HCT116 (cell line): ENCODE measurements around the gene AMDHD2. TPM values are rescaled to one million over a fixed set of nuclear protein-coding genes. Genes with fewer than 3 reads are reported as not detected.
"Not testable (repeated sequence)": the region's sequence is repeated elsewhere in the genome, so short reads cannot be mapped to it uniquely, and the experiment has no call there.

Experiments used
- ATAC-seq: fragments of 200-7000 bp; cut with Tn5 transposase; 2 replicates; pipeline ENCODE4 v1.9.1; 2020; ENCODE audit warnings: mild to moderate bottlenecking, moderate library complexity
- BruUV-seq: library from RNA; stranded (reverse); fragments of 400-500 nt; replicated peaks from 2 replicates; lab custom pipeline; 2021; lab: Mats Ljungman, UMichigan
- CTCF ChIA-PET: fragments of 300-600 bp; sonication (Branson Sonifier 250); formaldehyde crosslinking; loops from one replicate; lab custom pipeline; 2021; ENCODE audit warnings: antibody characterized with exemption; lab: Charles Lee
- POLR2A ChIA-PET: fragments of 300-600, 350-600 bp; sonication (Branson Sonifier 250); formaldehyde crosslinking; loops from one replicate; lab custom pipeline; 2021; ENCODE audit warnings: antibody characterized with exemption; lab: Charles Lee
- RAD21 ChIA-PET, 2 experiments: fragments of 300-600 bp; sonication (Branson Sonifier 250); formaldehyde crosslinking; loops; one replicate each; lab custom pipeline; 2023; ENCODE audit warnings: low total read pairs in 2 of 2; ENCODE audit not compliant: uncharacterized antibody in 2 of 2, unreplicated experiment in 2 of 2, low non-redundant PET in 1 of 2; lab: Charles Lee
- DNase-seq: peaks from one replicate; pipeline ENCODE4 v3.0.0-alpha.2; 2010; ENCODE audit warnings: low read depth, low spot score
- H2AFZ ChIP-seq: fragments of 200-600 bp; shearing (Covaris generic), sonication (generic); 2 replicates; pipeline ENCODE4 v1.6.1; 2017; ENCODE audit warnings: low read depth, mixed run types, mixed read lengths, antibody characterized with exemption, low read length; ENCODE audit not compliant: poor library complexity, severe bottlenecking
- H3K27ac ChIP-seq: 2 replicates; pipeline ENCODE4 v1.5.1; 2012; ENCODE audit warnings: low read depth, low read length
- H3K27me3 ChIP-seq: fragments of 200-600 bp; sonication (generic); 2 replicates; pipeline ENCODE4 v1.6.1; 2016; ENCODE audit warnings: mixed run types, low read length, mixed read lengths; ENCODE audit not compliant: insufficient read depth
- H3K36me3 ChIP-seq, 2 experiments: fragments of 200-500 bp in 1 of 2; fragments of 200-600 bp in 1 of 2; sonication (Bioruptor generic) in 1 of 2; sonication (generic) in 1 of 2; 2 replicates each; pipeline versions ENCODE4 v1.5.1 to v1.6.1; 2014 to 2016; ENCODE audit warnings: low read length in 2 of 2, inconsistent platforms in 1 of 2, mixed read lengths in 1 of 2, mixed run types in 1 of 2; ENCODE audit not compliant: insufficient read depth in 2 of 2, control insufficient read depth in 1 of 2
- H3K4me1 ChIP-seq, 2 experiments: fragments of 200-600 bp in 1 of 2; sonication (generic) in 1 of 2; 2 replicates each; pipeline versions ENCODE4 v1.5.1 to v1.6.1; 2012 to 2017; ENCODE audit warnings: low read length in 2 of 2, inconsistent platforms in 1 of 2, mild to moderate bottlenecking in 1 of 2, mixed read lengths in 1 of 2, mixed run types in 1 of 2, moderate library complexity in 1 of 2; ENCODE audit not compliant: insufficient read depth in 2 of 2, control insufficient read depth in 1 of 2
- H3K4me2 ChIP-seq: fragments of 200-600 bp; sonication (generic); 2 replicates; pipeline ENCODE4 v1.6.1; 2017; ENCODE audit warnings: mixed run types, low read length, mixed read lengths
- H3K4me3 ChIP-seq, 2 experiments: fragments of 200-600 bp in 1 of 2; sonication (generic) in 1 of 2; replicated peaks in 1 of 2; 2 replicates each; pipeline ENCODE4 v1.5.1; 2011 to 2016; ENCODE audit warnings: low read length in 2 of 2, control low read depth in 1 of 2, low read depth in 1 of 2, mild to moderate bottlenecking in 1 of 2, mixed read lengths in 1 of 2, mixed run types in 1 of 2
- H3K79me2 ChIP-seq: fragments of 200-600 bp; sonication (generic); 2 replicates; pipeline ENCODE4 v1.6.1; 2017; ENCODE audit warnings: mild to moderate bottlenecking, mixed run types, low read length, moderate library complexity, mixed read lengths; ENCODE audit not compliant: insufficient read depth
- H3K9ac ChIP-seq: fragments of 200-600 bp; sonication (generic); 2 replicates; pipeline ENCODE4 v1.6.1; 2016; ENCODE audit warnings: low read length, mixed read lengths
- H3K9me2 ChIP-seq: fragments of 200-600 bp; sonication (generic), shearing (Covaris generic); 2 replicates; pipeline ENCODE4 v1.6.1; 2017; ENCODE audit warnings: mixed run types, mild to moderate bottlenecking, moderate library complexity; ENCODE audit not compliant: insufficient read depth
- H3K9me3 ChIP-seq, 2 experiments: fragments of 200-500 bp in 1 of 2; fragments of 200-600 bp in 1 of 2; sonication (Bioruptor generic) in 1 of 2; sonication (generic) in 1 of 2; 2 replicates each; pipeline ENCODE4 v1.6.1; 2014 to 2017; ENCODE audit warnings: low read length in 2 of 2, mixed read lengths in 2 of 2, inconsistent platforms in 1 of 2, low read depth in 1 of 2, mild to moderate bottlenecking in 1 of 2, mixed run types in 1 of 2, moderate library complexity in 1 of 2; ENCODE audit not compliant: control insufficient read depth in 1 of 2, insufficient read depth in 1 of 2
- H4K20me1 ChIP-seq: fragments of 200-600 bp; sonication (generic), shearing (Covaris generic); 2 replicates; pipeline ENCODE4 v1.6.1; 2017; ENCODE audit warnings: mixed run types, mild to moderate bottlenecking, moderate library complexity; ENCODE audit not compliant: insufficient read depth
- ELF1 ChIP-seq: IDR thresholded peaks from 2 replicates; pipeline ENCODE4 v1.6.1; 2012; ENCODE audit warnings: low read depth, borderline replicate concordance
- EZH2phosphoT487 ChIP-seq: fragments of 200-600 bp; IDR thresholded peaks from 2 replicates; pipeline ENCODE4 v1.6.1; 2018; ENCODE audit warnings: antibody characterized with exemption, borderline replicate concordance
- MAX ChIP-seq: IDR thresholded peaks from 2 replicates; pipeline ENCODE4 v1.6.1; 2012
- POLR2A ChIP-seq: IDR thresholded peaks from 2 replicates; pipeline ENCODE4 v1.7.0; 2011; ENCODE audit warnings: borderline replicate concordance; ENCODE audit not compliant: insufficient read depth, insufficient read length; ENCODE audit errors: extremely low read depth
- SIN3A ChIP-seq: IDR thresholded peaks from 2 replicates; pipeline ENCODE4 v1.6.1; 2012; ENCODE audit warnings: low read depth
- SP1 ChIP-seq: IDR thresholded peaks from 2 replicates; pipeline ENCODE4 v1.6.1; 2012; ENCODE audit warnings: low read depth
- SRF ChIP-seq: IDR thresholded peaks from 2 replicates; pipeline ENCODE4 v1.6.1; 2012; ENCODE audit warnings: low read depth
- intact Hi-C: fragments of 100-400 bp; cut with micrococcal nuclease; formaldehyde crosslinking; loops from 2 replicates; pipeline ENCODE4 v1.10.0; 2022
- total RNA-seq: library from RNA; stranded (reverse); gene quantifications from one replicate; pipeline ENCODE4 v1.2.1, GENCODE V29; 2021; ENCODE audit not compliant: unreplicated experiment

Gene AMDHD2
- total RNA-seq, 1 experiment from 2014 or later: 42.9 TPM

- POLR2A ChIA-PET: no interaction called here
Measured at GRCh38 chr16:2478279-2478678, 41.9 kb upstream of the AMDHD2 start.

GRCh38 chr16:2479996-2480395 lies 40.2 kb upstream of the AMDHD2 start:
- DNase-seq, H3K4me1 ChIP-seq, H3K27me3 ChIP-seq, H3K27ac ChIP-seq, RAD21 ChIA-PET, intact Hi-C loops, H3K9me3 ChIP-seq, BruUV-seq, POLR2A ChIA-PET, H3K4me2 ChIP-seq, CTCF ChIA-PET, H4K20me1 ChIP-seq, H3K9ac ChIP-seq, H3K9me2 ChIP-seq, H3K36me3 ChIP-seq, H2AFZ ChIP-seq, H3K4me3 ChIP-seq, ATAC-seq: not testable (repeated sequence)
- H3K79me2 ChIP-seq: peaks cover 39% of the 10 kb centered on the region; the same call in 1 of the 2 replicates

More at GRCh38 chr16:2478279-2478678, 41.9 kb upstream of the AMDHD2 start:
- no peak overlapping the region for H3K27ac ChIP-seq
- no peaks in the 10 kb centered on the region for H3K36me3 ChIP-seq
- no peak overlapping the region for H3K4me3 ChIP-seq
- no peak overlapping the region for H3K9ac ChIP-seq
- RAD21 ChIA-PET: no interaction called here
- no TSS peak for BruUV-seq
- intact Hi-C loops: no loop called here
- TF ChIP-seq SP1: no peak
- no peak for TF ChIP-seq SIN3A
- no peak for TF ChIP-seq POLR2A
- TF ChIP-seq EZH2phosphoT487: no peak
- no peak for TF ChIP-seq MAX
- TF ChIP-seq ELF1: no peak
- no peak for TF ChIP-seq SRF
- TF ChIP-seq, all 23 proteins: peak for 0
- H3K79me2 ChIP-seq: peaks cover 42% of the 10 kb centered on the region; the same call in 1 of the 2 replicates
- H3K4me2 ChIP-seq: no peak overlapping the region
- H2AFZ ChIP-seq: no peak overlapping the region
- no peak for DNase-seq
- peaks cover 9 to 19% of the 10 kb centered on the region in 2 experiments for H3K4me1 ChIP-seq
- no peaks in the 10 kb centered on the region for H3K9me3 ChIP-seq
- ATAC-seq: no peak
- no peaks in the 10 kb centered on the region for H4K20me1 ChIP-seq
- H3K27me3 ChIP-seq: no peaks in the 10 kb centered on the region
- CTCF ChIA-PET: no interaction called here
- H3K9me2 ChIP-seq: no peaks in the 10 kb centered on the region
